Measurements from ENCODE around the gene C19orf67. TPM values are rescaled to one million over a fixed set of nuclear protein-coding genes. Genes with fewer than 3 reads are reported as not detected.

Gene C19orf67
- total and polyA plus RNA-seq, 9 donors, result 0.18 TPM; not detected in 8

GRCh38 chr19:14117668-14118164 is 32.1 kb upstream of the C19orf67 start, which contains the start of gene PRKACA:
Gene PRKACA, minus strand, starts transcription at chr19:14117762. Its CDS starts 215 bp downstream, at chr19:14117547.
- under 1% methylated on average over 67 of the region's 67 CpGs for WGBS (ENCODE audit: insufficient coverage)
- Histone ChIP-seq H3K27ac (ENCODE audit: low read length) (peak within 1 kb of the TSS; percentile 96), H3K4me1 (ENCODE audit: control insufficient read depth, insufficient read depth, low read length) (peaks cover 60% of the 10 kb centered on the region), H3K36me3 (ENCODE audit: control insufficient read depth, insufficient read depth, low read length) (peaks cover 12% of the 10 kb centered on the region), H3K4me3 (ENCODE audit: low read length) (peak within 1 kb of the TSS; percentile 76), H3K9me3 (replicated peaks; ENCODE audit: control insufficient read depth, low read depth, low read length) (no peaks in the 10 kb centered on the region), H3K27me3 (ENCODE audit: control insufficient read depth, insufficient read depth, low read length) (no peaks in the 10 kb centered on the region)
- peak; percentile 100 for DNase-seq

- WGBS (ENCODE audit: insufficient coverage), result 2% methylated on average over 32 of the region's 33 CpGs
- peak overlapping the region; percentile 87 for H3K27ac ChIP-seq (ENCODE audit: low read length)
- peak overlapping the region; percentile 76 for H3K4me3 ChIP-seq (ENCODE audit: low read length)
- H3K4me1 ChIP-seq (ENCODE audit: control insufficient read depth, insufficient read depth, low read length), result peaks cover 63% of the 10 kb centered on the region
- peak; percentile 74 for DNase-seq
- no peaks in the 10 kb centered on the region for H3K27me3 ChIP-seq (ENCODE audit: control insufficient read depth, insufficient read depth, low read length)
- H3K36me3 ChIP-seq (ENCODE audit: control insufficient read depth, insufficient read depth, low read length), result peaks cover 12% of the 10 kb centered on the region
- H3K9me3 ChIP-seq (replicated peaks; ENCODE audit: control insufficient read depth, low read depth, low read length), result no peaks in the 10 kb centered on the region
These were observed 31.5 kb upstream of the C19orf67 start for GRCh38 chr19:14116918-14117578.

- peaks cover 12% of the 10 kb centered on the region for H3K36me3 ChIP-seq (ENCODE audit: control insufficient read depth, insufficient read depth, low read length)
- DNase-seq, result peak; percentile 19
- H3K9me3 ChIP-seq (replicated peaks; ENCODE audit: control insufficient read depth, low read depth, low read length), result no peaks in the 10 kb centered on the region
- H3K4me1 ChIP-seq (ENCODE audit: control insufficient read depth, insufficient read depth, low read length), result peaks cover 69% of the 10 kb centered on the region
- H3K4me3 ChIP-seq (ENCODE audit: low read length), result peak overlapping the region; percentile 76
- no peaks in the 10 kb centered on the region for H3K27me3 ChIP-seq (ENCODE audit: control insufficient read depth, insufficient read depth, low read length)
- 9% methylated on average over 4 of the region's 6 CpGs for WGBS (ENCODE audit: insufficient coverage)
- H3K27ac ChIP-seq (ENCODE audit: low read length), result peak overlapping the region; percentile 87
These were observed 30.9 kb upstream of the C19orf67 start for GRCh38 chr19:14116525-14116917.

- H3K27me3 ChIP-seq (ENCODE audit: control insufficient read depth, insufficient read depth, low read length), result no peaks in the 10 kb centered on the region
- H3K27ac ChIP-seq (ENCODE audit: low read length), result peak overlapping the region; percentile 87
- 60% methylated on average over 4 of the region's 5 CpGs for WGBS (ENCODE audit: insufficient coverage)
- peaks cover 74% of the 10 kb centered on the region for H3K4me1 ChIP-seq (ENCODE audit: control insufficient read depth, insufficient read depth, low read length)
- H3K4me3 ChIP-seq (ENCODE audit: low read length), result peak overlapping the region; percentile 76
- no peaks in the 10 kb centered on the region for H3K9me3 ChIP-seq (replicated peaks; ENCODE audit: control insufficient read depth, low read depth, low read length)
- DNase-seq, result peak; percentile 57
- peaks cover 15% of the 10 kb centered on the region for H3K36me3 ChIP-seq (ENCODE audit: control insufficient read depth, insufficient read depth, low read length)
These were observed 30.2 kb upstream of the C19orf67 start for GRCh38 chr19:14115756-14116155.

- Histone ChIP-seq H3K9me3 (replicated peaks; ENCODE audit: control insufficient read depth, low read depth, low read length) (no peaks in the 10 kb centered on the region), H3K27ac (ENCODE audit: low read length) (peak overlapping the region; percentile 87), H3K4me1 (ENCODE audit: control insufficient read depth, insufficient read depth, low read length) (peaks cover 77% of the 10 kb centered on the region), H3K27me3 (ENCODE audit: control insufficient read depth, insufficient read depth, low read length) (no peaks in the 10 kb centered on the region), H3K4me3 (ENCODE audit: low read length) (no peak overlapping the region), H3K36me3 (ENCODE audit: control insufficient read depth, insufficient read depth, low read length) (peaks cover 18% of the 10 kb centered on the region)
- DNase-seq, result peak; percentile 57
- WGBS (ENCODE audit: insufficient coverage), result 33% methylated on average over 3 of the region's 9 CpGs
These were observed 29.3 kb upstream of the C19orf67 start for GRCh38 chr19:14114854-14115253.

GRCh38 chr19:14114439-14114838 is 28.9 kb upstream of the C19orf67 start:
- Histone ChIP-seq H3K27me3 (ENCODE audit: control insufficient read depth, insufficient read depth, low read length) (no peaks in the 10 kb centered on the region), H3K4me3 (ENCODE audit: low read length) (no peak overlapping the region), H3K9me3 (replicated peaks; ENCODE audit: control insufficient read depth, low read depth, low read length) (no peaks in the 10 kb centered on the region), H3K4me1 (ENCODE audit: control insufficient read depth, insufficient read depth, low read length) (peaks cover 73% of the 10 kb centered on the region), H3K36me3 (ENCODE audit: control insufficient read depth, insufficient read depth, low read length) (peaks cover 18% of the 10 kb centered on the region), H3K27ac (ENCODE audit: low read length) (peak overlapping the region; percentile 90)
- DNase-seq, result no peak
- 84% methylated on average over 4 of the region's 7 CpGs for WGBS (ENCODE audit: insufficient coverage)

- WGBS (ENCODE audit: insufficient coverage), result 80% methylated on average over 13 of the region's 18 CpGs
- Histone ChIP-seq H3K27ac (ENCODE audit: low read length) (peak overlapping the region; percentile 90), H3K27me3 (ENCODE audit: control insufficient read depth, insufficient read depth, low read length) (no peaks in the 10 kb centered on the region), H3K36me3 (ENCODE audit: control insufficient read depth, insufficient read depth, low read length) (peaks cover 18% of the 10 kb centered on the region), H3K4me3 (ENCODE audit: low read length) (no peak overlapping the region), H3K4me1 (ENCODE audit: control insufficient read depth, insufficient read depth, low read length) (peaks cover 67% of the 10 kb centered on the region), H3K9me3 (replicated peaks; ENCODE audit: control insufficient read depth, low read depth, low read length) (no peaks in the 10 kb centered on the region)
- no peak for DNase-seq
These were observed 28.3 kb upstream of the C19orf67 start for GRCh38 chr19:14113762-14114414.

GRCh38 chr19:14112809-14113385 is 27.3 kb upstream of the C19orf67 start:
- Histone ChIP-seq H3K4me3 (ENCODE audit: low read length) (peak overlapping the region; percentile 0), H3K4me1 (ENCODE audit: control insufficient read depth, insufficient read depth, low read length) (peaks cover 65% of the 10 kb centered on the region), H3K27ac (ENCODE audit: low read length) (peak overlapping the region; percentile 90), H3K9me3 (replicated peaks; ENCODE audit: control insufficient read depth, low read depth, low read length) (no peaks in the 10 kb centered on the region), H3K27me3 (ENCODE audit: control insufficient read depth, insufficient read depth, low read length) (no peaks in the 10 kb centered on the region), H3K36me3 (ENCODE audit: control insufficient read depth, insufficient read depth, low read length) (peaks cover 21% of the 10 kb centered on the region)
- 18% methylated on average over 3 of the region's 12 CpGs for whole genome bisulfite sequencing (ENCODE audit: insufficient coverage)
- DNase-seq, result peak; percentile 67

- 41% methylated on average over 6 of the region's 12 CpGs for WGBS (ENCODE audit: insufficient coverage)
- Histone ChIP-seq H3K4me1 (ENCODE audit: control insufficient read depth, insufficient read depth, low read length) (peaks cover 72% of the 10 kb centered on the region), H3K4me3 (ENCODE audit: low read length) (peak overlapping the region; percentile 0), H3K9me3 (replicated peaks; ENCODE audit: control insufficient read depth, low read depth, low read length) (no peaks in the 10 kb centered on the region), H3K27me3 (ENCODE audit: control insufficient read depth, insufficient read depth, low read length) (no peaks in the 10 kb centered on the region), H3K27ac (ENCODE audit: low read length) (peak overlapping the region; percentile 90), H3K36me3 (ENCODE audit: control insufficient read depth, insufficient read depth, low read length) (peaks cover 28% of the 10 kb centered on the region)
- DNase-seq, result peak; percentile 52
These were observed 26.6 kb upstream of the C19orf67 start for GRCh38 chr19:14112051-14112808.
